ENCODE results near the gene PKM.

Gene PKM

GRCh38 chr15:72179950-72180581, 50.9 kb downstream of the PKM start:
- TF ChIP-seq CTCF (IDR thresholded peaks at IDR 0.05; ENCODE audit: control insufficient read depth, extremely low read depth, insufficient read depth): no peak
- no peak overlapping the region for H3K4me3 ChIP-seq (ENCODE audit: low read depth, low read length)
- DNase-seq (ENCODE audit: low read depth): no peak

GRCh38 chr15:72178976-72179585, 51.9 kb downstream of the PKM start:
- DNase-seq (ENCODE audit: low read depth): no peak
- TF ChIP-seq CTCF (IDR thresholded peaks at IDR 0.05; ENCODE audit: control insufficient read depth, extremely low read depth, insufficient read depth): no peak
- H3K4me3 ChIP-seq (ENCODE audit: low read depth, low read length): no peak overlapping the region

- H3K4me3 ChIP-seq (ENCODE audit: low read depth, low read length): no peak overlapping the region
- no peak for DNase-seq (ENCODE audit: low read depth)
- TF ChIP-seq CTCF (IDR thresholded peaks at IDR 0.05; ENCODE audit: control insufficient read depth, extremely low read depth, insufficient read depth): no peak
These were observed 54.2 kb downstream of the PKM start for GRCh38 chr15:72176743-72177142.

- TF ChIP-seq CTCF (IDR thresholded peaks at IDR 0.05; ENCODE audit: control insufficient read depth, extremely low read depth, insufficient read depth): no peak
These were observed 54.8 kb downstream of the PKM start for GRCh38 chr15:72176159-72176558.

GRCh38 chr15:72175186-72176044, 55.6 kb downstream of the PKM start:
- no peak overlapping the region for H3K4me3 ChIP-seq (ENCODE audit: low read depth, low read length)
- DNase-seq (ENCODE audit: low read depth): no peak
- TF ChIP-seq CTCF (IDR thresholded peaks at IDR 0.05; ENCODE audit: control insufficient read depth, extremely low read depth, insufficient read depth): no peak

More at GRCh38 chr15:72176159-72176558, 54.8 kb downstream of the PKM start:
- DNase-seq (ENCODE audit: low read depth): no peak
- no peak overlapping the region for H3K4me3 ChIP-seq (ENCODE audit: low read depth, low read length)

- TF ChIP-seq CTCF (IDR thresholded peaks at IDR 0.05; ENCODE audit: control insufficient read depth, extremely low read depth, insufficient read depth): no peak
- no peak for DNase-seq (ENCODE audit: low read depth)
- H3K4me3 ChIP-seq (ENCODE audit: low read depth, low read length): no peak overlapping the region
These were observed 56.3 kb downstream of the PKM start for GRCh38 chr15:72174551-72175165.

Data from LNCaP clone FGC (cell line).